Kidney capillary endothelial cell (primary cell): ENCODE measurements around the gene PISD.

ENCODE experiments used
- DNase-seq: peaks from one replicate; pipeline ENCODE4 v3.0.0-alpha.2; 2018; ENCODE audit warnings: low spot score

The PISD gene

GRCh38 chr22:31625661-31626426 lies 36.2 kb downstream of the PISD start:
- peak; percentile 77 for DNase-seq

GRCh38 chr22:31625257-31625640 lies 36.8 kb downstream of the PISD start:
- no peak for DNase-seq

GRCh38 chr22:31623592-31624304 lies 38.3 kb downstream of the PISD start:
- no peak for DNase-seq

GRCh38 chr22:31622980-31623379 lies 39.0 kb downstream of the PISD start:
- DNase-seq: no peak

- DNase-seq: no peak
Measured at GRCh38 chr22:31621507-31622124, 40.4 kb downstream of the PISD start.

- no peak for DNase-seq
Measured at GRCh38 chr22:31620756-31621480, 41.1 kb downstream of the PISD start.

- no peak for DNase-seq
Measured at GRCh38 chr22:31619611-31620300, 42.3 kb downstream of the PISD start.

- DNase-seq: no peak
Measured at GRCh38 chr22:31618471-31619176, 43.4 kb downstream of the PISD start.

GRCh38 chr22:31618057-31618456 lies 44.0 kb downstream of the PISD start:
- DNase-seq: no peak

- DNase-seq: no peak
Measured at GRCh38 chr22:31616315-31616980, 45.6 kb downstream of the PISD start.

- DNase-seq: no peak
Measured at GRCh38 chr22:31615940-31616314, 46.1 kb downstream of the PISD start.

- DNase-seq: no peak
Measured at GRCh38 chr22:31615491-31615860, 46.5 kb downstream of the PISD start.

GRCh38 chr22:31614781-31615490 lies 47.1 kb downstream of the PISD start:
- DNase-seq: no peak

- DNase-seq: no peak
Measured at GRCh38 chr22:31613904-31614296, 48.1 kb downstream of the PISD start.

GRCh38 chr22:31613286-31613903 lies 48.6 kb downstream of the PISD start:
- DNase-seq: no peak

GRCh38 chr22:31612891-31613285 lies 49.1 kb downstream of the PISD start:
- DNase-seq: no peak

GRCh38 chr22:31611061-31611760 lies 50.8 kb downstream of the PISD start:
- no peak for DNase-seq

- DNase-seq: no peak
Measured at GRCh38 chr22:31610611-31611010, 51.4 kb downstream of the PISD start.

- no peak for DNase-seq
Measured at GRCh38 chr22:31609716-31610115, 52.3 kb downstream of the PISD start.
